Measurements from ENCODE around the gene NANS. TPM values are rescaled to one million over a fixed set of nuclear protein-coding genes. Genes with fewer than 3 reads are reported as not detected.
"Not testable (repeated sequence)": the region's sequence is repeated elsewhere in the genome, so short reads cannot be mapped to it uniquely, and the experiment has no call there.

NANS gene
- total RNA-seq, 5 donors from 2014 or later (not counting 1 experiment from before 2014, with no cell fraction given) = 21.7 to 57.5 (median 27.6) TPM

DNA sequence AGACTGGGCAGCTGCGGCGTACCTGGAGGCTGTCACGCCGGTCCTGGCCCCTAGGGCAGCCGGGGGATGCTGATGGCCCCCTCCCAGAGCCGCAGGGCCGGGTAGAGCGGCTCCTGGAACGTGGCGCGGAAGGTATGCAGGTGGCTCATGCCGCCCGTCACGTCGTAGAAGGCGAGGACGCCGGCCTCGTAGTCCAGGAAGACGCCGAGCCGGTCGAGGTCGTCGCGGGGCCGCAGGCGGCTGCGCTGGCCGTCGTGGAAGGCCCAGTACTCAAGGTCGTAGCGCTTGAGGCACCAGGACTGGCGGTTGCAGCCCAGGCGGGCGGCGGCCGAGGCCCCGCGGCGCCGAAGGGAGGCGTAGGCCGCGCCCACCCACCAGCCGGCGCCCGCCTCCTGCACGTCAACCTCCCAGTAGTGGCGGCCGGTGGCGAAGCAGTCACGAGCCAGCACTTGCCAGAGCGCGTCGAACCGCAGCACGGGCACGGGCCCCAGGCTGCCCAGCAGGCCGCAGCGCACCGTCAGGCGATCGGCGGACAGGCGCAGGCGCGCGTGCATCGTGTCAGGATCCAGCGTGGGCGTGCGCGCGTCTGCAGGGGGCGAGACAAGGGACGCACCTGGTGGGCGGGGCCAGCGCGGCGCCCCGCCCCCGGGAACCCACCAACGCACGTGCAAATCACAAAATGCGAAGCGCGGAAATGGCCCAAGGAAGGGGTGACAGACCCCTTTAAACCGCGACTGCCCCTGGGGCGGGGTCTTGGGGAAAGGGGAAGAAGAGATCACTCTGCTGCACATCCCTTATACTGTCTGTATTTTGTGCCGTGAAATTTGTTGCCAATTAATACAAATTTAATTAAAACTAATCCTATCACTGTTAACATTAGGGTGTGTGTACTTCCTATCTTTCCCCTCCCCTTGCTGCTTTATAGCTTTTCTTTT lies 31.2 kb downstream of the NANS start:
- Mint-ChIP-seq H3K36me3 (peaks cover 59% of the 10 kb centered on the region), H3K27ac (peak overlapping the region in 1 of 2 donors; percentile 81), H3K9me3 (no peaks in the 10 kb centered on the region), H3K4me1 (peaks cover 52 to 54% (median 53%) of the 10 kb centered on the region in 3 donors), H3K27me3 (no peaks in the 10 kb centered on the region), H3K4me3 (peak overlapping the region in 1 of 3 donors; percentile 61)
- DNase-seq (peak in 19 of 35 experiments; percentile 6 to 50 (median 34)), ATAC-seq (replicated peaks in 1 of 4) (peak; percentile 45 to 78 (median 58))
- Histone ChIP-seq H3K36me3 (ENCODE audit: control insufficient read depth in 2 of 2, extremely low read depth in 1 of 2, insufficient read depth in 1 of 2, low read length in 1 of 2) (peaks cover 3 to 55% of the 10 kb centered on the region in 2 donors), H3K27me3 (replicated peaks in 1 of 2; ENCODE audit: control insufficient read depth in 2 of 2, extremely low read depth in 1 of 2, insufficient read depth in 2 of 2, low read length in 1 of 2) (no peaks in the 10 kb centered on the region), H3K4me1 (ENCODE audit: control insufficient read depth in 1 of 2, extremely low read depth in 1 of 2, insufficient read depth in 2 of 2, low read length in 2 of 2) (peaks cover 0 to 8% of the 10 kb centered on the region in 2 experiments), H3K4me3 (ENCODE audit: control insufficient read depth in 1 of 2, extremely low read depth in 1 of 2, low read length in 1 of 2) (no peak overlapping the region), H3K9me3 (no peaks in the 10 kb centered on the region), H3K27ac (ENCODE audit: low read length) (no peak overlapping the region)
- ChIA-PET POLR2A (interaction anchor here in 1 of 2 donors (0.6 to 1.0 kb wide), 4 partner anchors 10 to 168 kb away, joined by 3 to 6 read pairs (median 3); partner anchors contain the start of gene NANS), CTCF (interaction anchor here in 1 of 2 donors (0.5 to 1.0 kb wide), 2 partner anchors 167 to 168 kb away, joined by 3 read pairs; partner anchors contain the start of gene TBC1D2)
- WGBS (ENCODE audit: insufficient coverage) = 93% methylated on average over 65 of the region's 92 CpGs

DNA sequence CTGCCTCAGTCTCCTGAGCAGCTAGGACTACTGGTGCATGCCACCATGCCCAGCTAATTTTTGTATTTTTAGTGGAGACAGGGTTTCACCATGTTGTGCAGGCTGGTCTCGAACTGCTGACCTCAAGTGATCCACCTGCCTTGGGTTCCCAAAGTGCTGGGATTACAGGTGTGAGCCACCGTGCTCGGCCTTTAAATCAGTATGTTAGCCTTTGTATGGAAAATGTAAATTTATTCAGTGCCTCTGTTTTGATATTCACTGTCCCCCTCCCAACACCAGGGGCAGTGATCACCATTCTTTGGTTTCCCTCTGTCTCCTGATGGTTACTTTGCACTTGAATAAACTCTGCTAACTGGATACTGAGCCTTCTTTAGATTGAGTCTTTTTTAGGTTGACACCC lies 34.1 kb downstream of the NANS start:
- H3K9me3 Mint-ChIP-seq; H3K9me3 ChIP-seq; H3K27me3 ChIP-seq (replicated peaks in 1 of 2; ENCODE audit: control insufficient read depth in 2 of 2, extremely low read depth in 1 of 2, insufficient read depth in 2 of 2, low read length in 1 of 2); ATAC-seq (replicated peaks in 1 of 4); H3K27me3 Mint-ChIP-seq; H3K27ac Mint-ChIP-seq; H3K4me3 Mint-ChIP-seq; H3K27ac ChIP-seq (ENCODE audit: low read length); POLR2A ChIA-PET; H3K4me3 ChIP-seq (ENCODE audit: control insufficient read depth in 1 of 2, extremely low read depth in 1 of 2, low read length in 1 of 2); DNase-seq: not testable (repeated sequence)
- peaks cover 0 to 38% of the 10 kb centered on the region in 2 experiments for H3K4me1 ChIP-seq (ENCODE audit: control insufficient read depth in 1 of 2, extremely low read depth in 1 of 2, insufficient read depth in 2 of 2, low read length in 2 of 2)
- Mint-ChIP-seq H3K36me3 (peaks cover 62% of the 10 kb centered on the region), H3K4me1 (peaks cover 49 to 65% (median 61%) of the 10 kb centered on the region in 3 donors)
- WGBS (ENCODE audit: insufficient coverage) = 100% methylated on average over 1 of the region's 3 CpGs
- H3K36me3 ChIP-seq (ENCODE audit: control insufficient read depth in 2 of 2, extremely low read depth in 1 of 2, insufficient read depth in 1 of 2, low read length in 1 of 2) = peaks cover 7 to 53% of the 10 kb centered on the region in 2 donors
- CTCF ChIA-PET = interaction anchor here (0.7 to 2.9 kb wide), 2 partner anchors 11 to 189 kb away, joined by 4 to 8 read pairs; no protein-coding TSS in a partner anchor

GRCh38 chr9:98091735-98092612 lies 35.4 kb downstream of the NANS start:
- Mint-ChIP-seq H3K4me3 (peak overlapping the region in 1 of 3 donors; percentile 16), H3K36me3 (peaks cover 62% of the 10 kb centered on the region), H3K27me3 (no peaks in the 10 kb centered on the region), H3K9me3 (no peaks in the 10 kb centered on the region), H3K27ac (peak overlapping the region; percentile 41 to 89), H3K4me1 (peaks cover 48 to 67% (median 63%) of the 10 kb centered on the region in 3 donors)
- DNase-seq = no peak
- POLR2A ChIA-PET = interaction anchor here (0.6 to 1.2 kb wide), 3 partner anchors 11 to 234 kb away, joined by 3 read pairs; no protein-coding TSS in a partner anchor
- Histone ChIP-seq H3K4me1 (ENCODE audit: control insufficient read depth in 1 of 2, extremely low read depth in 1 of 2, insufficient read depth in 2 of 2, low read length in 2 of 2) (peaks cover 0 to 51% of the 10 kb centered on the region in 2 experiments), H3K27ac (ENCODE audit: low read length) (no peak overlapping the region), H3K27me3 (replicated peaks in 1 of 2; ENCODE audit: control insufficient read depth in 2 of 2, extremely low read depth in 1 of 2, insufficient read depth in 2 of 2, low read length in 1 of 2) (no peaks in the 10 kb centered on the region), H3K9me3 (no peaks in the 10 kb centered on the region), H3K36me3 (ENCODE audit: control insufficient read depth in 2 of 2, extremely low read depth in 1 of 2, insufficient read depth in 1 of 2, low read length in 1 of 2) (peaks cover 8 to 52% of the 10 kb centered on the region in 2 donors), H3K4me3 (ENCODE audit: control insufficient read depth in 1 of 2, extremely low read depth in 1 of 2, low read length in 1 of 2) (no peak overlapping the region)
- 100% methylated on average over 6 of the region's 17 CpGs for WGBS (ENCODE audit: insufficient coverage)
- ATAC-seq (replicated peaks in 1 of 4) = peak in 1 of 4 experiments; percentile 12
- CTCF ChIA-PET = interaction anchor here in 1 of 2 donors (0.5 to 2.9 kb wide), 5 partner anchors 10 to 988 kb away, joined by 3 to 8 read pairs (median 3); partner anchors contain the start of gene TRIM14

GRCh38 chr9:98092613-98092931 lies 36.0 kb downstream of the NANS start:
- ChIA-PET CTCF (interaction anchor here in 1 of 2 donors (0.5 to 2.9 kb wide), 4 partner anchors 9 to 152 kb away, joined by 3 to 8 read pairs (median 3); partner anchors contain the start of gene TRIM14), POLR2A (interaction anchor here in 1 of 2 donors (0.6 to 1.2 kb wide), 2 partner anchors 16 to 233 kb away, joined by 3 read pairs; no protein-coding TSS in a partner anchor)
- Histone ChIP-seq H3K27me3 (replicated peaks in 1 of 2; ENCODE audit: control insufficient read depth in 2 of 2, extremely low read depth in 1 of 2, insufficient read depth in 2 of 2, low read length in 1 of 2) (no peaks in the 10 kb centered on the region), H3K36me3 (ENCODE audit: control insufficient read depth in 2 of 2, extremely low read depth in 1 of 2, insufficient read depth in 1 of 2, low read length in 1 of 2) (peaks cover 10 to 52% of the 10 kb centered on the region in 2 donors), H3K4me1 (ENCODE audit: control insufficient read depth in 1 of 2, extremely low read depth in 1 of 2, insufficient read depth in 2 of 2, low read length in 2 of 2) (peaks cover 0 to 57% of the 10 kb centered on the region in 2 experiments), H3K4me3 (ENCODE audit: control insufficient read depth in 1 of 2, extremely low read depth in 1 of 2, low read length in 1 of 2) (no peak overlapping the region), H3K9me3 (no peaks in the 10 kb centered on the region), H3K27ac (ENCODE audit: low read length) (peak overlapping the region; percentile 28)
- ATAC-seq (replicated peaks in 1 of 4) (peak in 3 of 4 experiments; percentile 40 to 81 (median 52)), DNase-seq (peak in 9 of 35 experiments; percentile 7 to 67 (median 34))
- peaks cover 65% of the 10 kb centered on the region for H3K36me3 Mint-ChIP-seq
- peak overlapping the region; percentile 46 to 89 for H3K27ac Mint-ChIP-seq
- no peaks in the 10 kb centered on the region for H3K9me3 Mint-ChIP-seq
- H3K4me3 Mint-ChIP-seq = peak overlapping the region in 1 of 3 donors; percentile 16
- no peaks in the 10 kb centered on the region for H3K27me3 Mint-ChIP-seq
- WGBS (ENCODE audit: insufficient coverage) = 81% methylated on average over 11 of the region's 11 CpGs
- H3K4me1 Mint-ChIP-seq = peaks cover 52 to 71% (median 67%) of the 10 kb centered on the region in 3 donors

DNA sequence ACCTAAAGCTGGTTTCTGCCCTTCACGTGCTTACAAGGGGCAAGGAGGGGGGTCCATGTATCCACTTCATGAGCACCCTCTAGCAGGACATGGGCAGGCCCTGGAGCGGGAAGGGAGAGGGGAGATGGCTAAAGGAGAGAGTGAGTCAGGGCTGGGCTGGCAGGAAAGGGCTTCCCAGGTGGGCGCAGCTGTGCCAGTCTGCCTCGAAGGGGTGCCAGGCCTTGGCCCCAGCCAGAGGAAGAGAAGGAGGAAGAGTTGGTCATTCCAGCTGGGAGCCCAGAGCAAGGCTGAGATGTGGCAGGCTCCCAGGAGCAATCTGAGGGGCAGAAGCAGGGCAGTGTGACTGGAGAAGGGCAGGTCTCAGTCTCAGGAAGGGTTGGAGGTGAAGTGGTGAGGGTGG lies 37.8 kb downstream of the NANS start:
- H3K4me1 ChIP-seq (ENCODE audit: control insufficient read depth in 1 of 2, extremely low read depth in 1 of 2, insufficient read depth in 2 of 2, low read length in 2 of 2) = peaks cover 9 to 74% of the 10 kb centered on the region in 2 experiments
- CTCF ChIA-PET = no interaction called here
- H3K36me3 ChIP-seq (ENCODE audit: control insufficient read depth in 2 of 2, extremely low read depth in 1 of 2, insufficient read depth in 1 of 2, low read length in 1 of 2) = peaks cover 13 to 63% of the 10 kb centered on the region in 2 donors
- H3K4me3 Mint-ChIP-seq = peak overlapping the region in 1 of 3 donors; percentile 42
- peaks cover 62 to 81% (median 72%) of the 10 kb centered on the region in 3 donors for H3K4me1 Mint-ChIP-seq
- DNase-seq (no peak), ATAC-seq (replicated peaks in 1 of 4) (no peak)
- no peaks in the 10 kb centered on the region for H3K9me3 ChIP-seq
- H3K27ac ChIP-seq (ENCODE audit: low read length) = no peak overlapping the region
- H3K27ac Mint-ChIP-seq = peak overlapping the region; percentile 78 to 84
- no peaks in the 10 kb centered on the region for H3K27me3 ChIP-seq (replicated peaks in 1 of 2; ENCODE audit: control insufficient read depth in 2 of 2, extremely low read depth in 1 of 2, insufficient read depth in 2 of 2, low read length in 1 of 2)
- peaks cover 64% of the 10 kb centered on the region for H3K36me3 Mint-ChIP-seq
- H3K9me3 Mint-ChIP-seq = no peaks in the 10 kb centered on the region
- POLR2A ChIA-PET = no interaction called here
- no peak overlapping the region for H3K4me3 ChIP-seq (ENCODE audit: control insufficient read depth in 1 of 2, extremely low read depth in 1 of 2, low read length in 1 of 2)
- H3K27me3 Mint-ChIP-seq = no peaks in the 10 kb centered on the region
- 92% methylated on average over 4 of the region's 4 CpGs for WGBS (ENCODE audit: insufficient coverage)
